IMR-90 (cell line): ENCODE measurements around the gene ZNF207. TPM values are rescaled to one million over a fixed set of nuclear protein-coding genes. Genes with fewer than 3 reads are reported as not detected.
"Not testable (repeated sequence)": the region's sequence is repeated elsewhere in the genome, so short reads cannot be mapped to it uniquely, and the experiment has no call there.

ENCODE experiments used
- ATAC-seq: fragments of 200-7000 bp; cut with Tn5 transposase; 2 replicates; pipeline ENCODE4 v1.9.1; 2020; ENCODE audit warnings: low read depth, mild to moderate bottlenecking, moderate library complexity
- BruUV-seq: library from RNA; stranded (reverse); fragments of 400-500 nt; replicated peaks from 2 replicates; lab custom pipeline; 2021; lab: Mats Ljungman, UMichigan
- CTCF ChIA-PET: fragments of 300-600 bp; formaldehyde crosslinking; extraction: SDS; loops from one replicate; lab custom pipeline; 2021; ENCODE audit warnings: antibody characterized with exemption; lab: Yijun Ruan, JAX
- POLR2A ChIA-PET: fragments of 300-600 bp; sonication (Branson Sonifier 250); formaldehyde crosslinking; loops from one replicate; lab custom pipeline; 2022; ENCODE audit warnings: antibody characterized with exemption; ENCODE audit not compliant: unreplicated experiment; lab: Charles Lee
- DNase-seq: peaks from one replicate; pipeline ENCODE4 v3.0.0; 2013
- H2AFZ ChIP-seq: replicated peaks from 2 replicates; pipeline ENCODE3; 2013; ENCODE audit warnings: low read length, mild to moderate bottlenecking; ENCODE audit not compliant: poor library complexity
- H2AK5ac ChIP-seq: 2 replicates; pipeline ENCODE4 v1.6.1; 2013; ENCODE audit warnings: low read depth, low read length, inconsistent platforms
- H2AK9ac ChIP-seq: replicated peaks from 2 replicates; pipeline ENCODE3; 2013; ENCODE audit warnings: mild to moderate bottlenecking, low read depth, low read length, moderate library complexity; ENCODE audit not compliant: poor library complexity
- H2BK120ac ChIP-seq: 2 replicates; pipeline ENCODE4 v1.6.1; 2013; ENCODE audit warnings: low read depth, low read length, inconsistent platforms
- H2BK15ac ChIP-seq: 3 replicates; pipeline ENCODE4 v1.6.1; 2013; ENCODE audit warnings: low read depth, low read length, inconsistent platforms
- H2BK20ac ChIP-seq: 2 replicates; pipeline ENCODE4 v1.6.1; 2013; ENCODE audit warnings: low read depth, mild to moderate bottlenecking, inconsistent platforms, low read length, moderate library complexity
- H2BK5ac ChIP-seq: 2 replicates; pipeline ENCODE4 v1.6.1; 2013; ENCODE audit warnings: mild to moderate bottlenecking, low read depth, low read length, inconsistent platforms; ENCODE audit not compliant: poor library complexity, severe bottlenecking
- H3K14ac ChIP-seq: replicated peaks from 2 replicates; pipeline ENCODE4 v1.6.1; 2013; ENCODE audit warnings: low read depth, low read length, inconsistent platforms
- H3K18ac ChIP-seq: 2 replicates; pipeline ENCODE4 v1.6.1; 2013; ENCODE audit warnings: low read depth, low read length, control low read depth
- H3K23ac ChIP-seq: 2 replicates; pipeline ENCODE4 v1.6.1; 2013; ENCODE audit warnings: low read depth, low read length, inconsistent platforms
- H3K27ac ChIP-seq: 2 replicates; pipeline ENCODE4 v1.5.1; 2013; ENCODE audit warnings: mild to moderate bottlenecking, control low read depth, low read length; ENCODE audit not compliant: insufficient read depth
- H3K27me3 ChIP-seq: 2 replicates; pipeline ENCODE4 v1.6.1; 2013; ENCODE audit warnings: low read length; ENCODE audit not compliant: control insufficient read depth, insufficient read depth
- H3K36me3 ChIP-seq: 2 replicates; pipeline ENCODE4 v1.6.1; 2013; ENCODE audit warnings: low read length, mixed read lengths; ENCODE audit not compliant: control insufficient read depth, insufficient read depth
- H3K4ac ChIP-seq: 2 replicates; pipeline ENCODE4 v1.6.1; 2013; ENCODE audit warnings: low read depth, low read length, inconsistent platforms
- H3K4me1 ChIP-seq: 2 replicates; pipeline ENCODE4 v1.6.1; 2013; ENCODE audit warnings: low read length, mixed read lengths; ENCODE audit not compliant: control insufficient read depth, insufficient read depth
- H3K4me2 ChIP-seq: 2 replicates; pipeline ENCODE4 v1.6.1; 2013; ENCODE audit warnings: low read depth, mild to moderate bottlenecking, control low read depth, low read length, moderate library complexity
- H3K4me3 ChIP-seq: 2 replicates; pipeline ENCODE4 v1.5.1; 2013; ENCODE audit warnings: low read depth, mild to moderate bottlenecking, control low read depth, low read length, moderate library complexity; ENCODE audit not compliant: insufficient read depth
- H3K56ac ChIP-seq: 2 replicates; pipeline ENCODE4 v1.6.1; 2013; ENCODE audit warnings: low read length, inconsistent platforms; ENCODE audit not compliant: insufficient read depth; ENCODE audit errors: extremely low read depth
- H3K79me1 ChIP-seq, 2 experiments: 2 replicates each; pipeline ENCODE4 v1.6.1; 2013; ENCODE audit warnings: low read length in 2 of 2, inconsistent platforms in 1 of 2, low read depth in 1 of 2
- H3K9ac ChIP-seq: 2 replicates; pipeline ENCODE4 v1.6.1; 2013; ENCODE audit warnings: low read depth, low read length, control low read depth
- H3K9me1 ChIP-seq: 2 replicates; pipeline ENCODE4 v1.6.1; 2013; ENCODE audit warnings: low read length, inconsistent platforms; ENCODE audit not compliant: insufficient read depth
- H3K9me3 ChIP-seq: 2 replicates; pipeline ENCODE4 v1.6.1; 2013; ENCODE audit warnings: low read length; ENCODE audit not compliant: control insufficient read depth, insufficient read depth
- H4K20me1 ChIP-seq: 2 replicates; pipeline ENCODE4 v1.6.1; 2013; ENCODE audit warnings: low read length, inconsistent platforms; ENCODE audit not compliant: insufficient read depth
- H4K5ac ChIP-seq: 2 replicates; pipeline ENCODE4 v1.6.1; 2013; ENCODE audit warnings: mild to moderate bottlenecking, low read depth, low read length, control low read depth
- H4K8ac ChIP-seq, 2 experiments: 2 replicates each; pipeline ENCODE4 v1.6.1; 2013; ENCODE audit warnings: low read depth in 2 of 2, low read length in 2 of 2, control low read depth in 1 of 2, inconsistent platforms in 1 of 2
- H4K91ac ChIP-seq: 2 replicates; pipeline ENCODE4 v1.6.1; 2013; ENCODE audit warnings: low read depth, low read length, inconsistent platforms; ENCODE audit not compliant: insufficient read depth
- CEBPB ChIP-seq: IDR thresholded peaks from 2 replicates; pipeline ENCODE4 v1.6.1; 2012; ENCODE audit warnings: low read depth, low read length, improper control_type of control experiment
- CHD1 ChIP-seq: IDR thresholded peaks from 2 replicates; pipeline ENCODE4 v1.6.1; 2012; ENCODE audit warnings: low read depth, low read length, improper control_type of control experiment
- CTCF ChIP-seq: conservative IDR thresholded peaks from 2 replicates; pipeline ENCODE4 v1.5.1; 2012; ENCODE audit warnings: mild to moderate bottlenecking, low read depth, low read length, improper control_type of control experiment
- MAFK ChIP-seq: IDR thresholded peaks from 2 replicates; pipeline ENCODE4 v1.6.1; 2012; ENCODE audit warnings: low read depth, low read length, improper control_type of control experiment
- RFX5 ChIP-seq: IDR thresholded peaks from 2 replicates; pipeline ENCODE4 v1.8.0; 2012; ENCODE audit warnings: low read depth, mild to moderate bottlenecking, low read length, moderate library complexity
- WGBS, 2 experiments: methylation state at CpG; one replicate each; pipeline versions ENCODE4 v1.1.5 to v1.1.7; 2013; ENCODE audit warnings: missing lambda C conversion rate in 2 of 2; ENCODE audit not compliant: insufficient read length in 1 of 2; ENCODE audit errors: extremely low coverage in 2 of 2; 5-methylcytosine and 5-hydroxymethylcytosine counted together
- dilution Hi-C: fragments of 300-500 bp; cut with HindIII; formaldehyde crosslinking; loops from one replicate; pipeline ENCODE4 v1.14.3; 2018; ENCODE audit warnings: low sequenced_read_pairs; ENCODE audit not compliant: unreplicated experiment
- in situ Hi-C: fragments of 300-500 bp; cut with MboI; formaldehyde crosslinking; loops from 3 replicates; pipeline ENCODE4 v1.14.3; 2019; ENCODE audit warnings: low sequenced_read_pairs, inconsistent platforms, mixed read lengths
- intact Hi-C: fragments of 100-400 bp; cut with micrococcal nuclease; formaldehyde crosslinking; loops from 2 replicates; pipeline ENCODE4 v1.10.0; 2022
- polyA plus RNA-seq, 3 experiments: library from polyadenylated mRNA; depleted of rRNA; stranded (reverse); fragments of >200 nt; gene quantifications; 2 replicates each; pipeline ENCODE4 v1.2.3, GENCODE V29; 2012; ENCODE audit warnings: low replicate concordance in 1 of 3
- total RNA-seq: library from RNA; depleted of rRNA; stranded (reverse); fragments of >200 nt; gene quantifications from 2 replicates; pipeline ENCODE4 v1.2.3, GENCODE V29; 2012

The ZNF207 gene
- total and polyA plus RNA-seq, 2 of the 4 experiments (the other 2 are of a cell fraction) = 199 to 207 TPM

GRCh38 chr17:32386844-32387243 is 36.9 kb downstream of the ZNF207 start:
- Histone ChIP-seq H2AK5ac (no peak overlapping the region), H4K91ac (no peak overlapping the region), H3K79me1 (peaks cover 9 to 18% of the 10 kb centered on the region in 2 experiments; a peak in 3 of 4 replicates), H4K20me1 (peaks cover 4% of the 10 kb centered on the region; the same call in 1 of the 2 replicates), H3K4me2 (no peak overlapping the region), H3K9me3 (no peaks in the 10 kb centered on the region), H3K9ac (no peak overlapping the region), H3K9me1 (peaks cover 2% of the 10 kb centered on the region; the same call in 1 of the 2 replicates), H2AFZ (no peak overlapping the region), H3K18ac (no peak overlapping the region), H3K23ac (no peak overlapping the region), H3K27me3 (no peaks in the 10 kb centered on the region), H3K27ac (no peak overlapping the region), H2BK15ac (no peak overlapping the region), H3K56ac (no peak overlapping the region), H3K4ac (no peak overlapping the region), H2BK5ac (no peak overlapping the region), H2BK20ac (no peak overlapping the region), H3K4me3 (no peak overlapping the region), H2BK120ac (no peak overlapping the region), H4K5ac (no peak overlapping the region), H3K36me3 (peaks cover 13% of the 10 kb centered on the region), H3K4me1 (no peaks in the 10 kb centered on the region), H2AK9ac (no peak overlapping the region), H3K14ac (no peak overlapping the region), H4K8ac (no peak overlapping the region)
- ChIA-PET CTCF (no interaction called here), POLR2A (no interaction called here)
- intact Hi-C loops = no loop called here
- in situ Hi-C loops = no loop called here
- BruUV-seq = no TSS peak
- TF ChIP-seq MAFK = no peak
- no peak for TF ChIP-seq CTCF
- TF ChIP-seq CEBPB = no peak
- no peak for TF ChIP-seq CHD1
- no peak for TF ChIP-seq RFX5
- dilution Hi-C loops = no loop called here
- ATAC-seq (no peak), DNase-seq (peak; percentile 6)

- H3K18ac ChIP-seq, H3K14ac ChIP-seq, H4K5ac ChIP-seq, H4K20me1 ChIP-seq, dilution Hi-C loops, H3K4me1 ChIP-seq, POLR2A ChIA-PET, H3K56ac ChIP-seq, H2AFZ ChIP-seq, H3K4me2 ChIP-seq, H2BK120ac ChIP-seq, CTCF ChIA-PET, H3K23ac ChIP-seq, DNase-seq, H2BK20ac ChIP-seq, H3K9ac ChIP-seq, H3K27me3 ChIP-seq, ATAC-seq, H3K9me3 ChIP-seq, H3K4ac ChIP-seq, H2AK9ac ChIP-seq, H2AK5ac ChIP-seq, H3K4me3 ChIP-seq, intact Hi-C loops, H3K9me1 ChIP-seq, H4K8ac ChIP-seq, H2BK5ac ChIP-seq, H3K36me3 ChIP-seq, in situ Hi-C loops, H4K91ac ChIP-seq, H3K27ac ChIP-seq, H2BK15ac ChIP-seq, BruUV-seq: not testable (repeated sequence)
- WGBS, 2 experiments = no CpG with 5 or more reads among the region's 14 CpGs
- peaks cover 5 to 10% of the 10 kb centered on the region in 2 experiments; a peak in 2 of 4 replicates for H3K79me1 ChIP-seq
Measured at GRCh38 chr17:32388128-32388527, 38.2 kb downstream of the ZNF207 start.
